ENCODE data around the gene SPSB3.

Gene SPSB3

DNA sequence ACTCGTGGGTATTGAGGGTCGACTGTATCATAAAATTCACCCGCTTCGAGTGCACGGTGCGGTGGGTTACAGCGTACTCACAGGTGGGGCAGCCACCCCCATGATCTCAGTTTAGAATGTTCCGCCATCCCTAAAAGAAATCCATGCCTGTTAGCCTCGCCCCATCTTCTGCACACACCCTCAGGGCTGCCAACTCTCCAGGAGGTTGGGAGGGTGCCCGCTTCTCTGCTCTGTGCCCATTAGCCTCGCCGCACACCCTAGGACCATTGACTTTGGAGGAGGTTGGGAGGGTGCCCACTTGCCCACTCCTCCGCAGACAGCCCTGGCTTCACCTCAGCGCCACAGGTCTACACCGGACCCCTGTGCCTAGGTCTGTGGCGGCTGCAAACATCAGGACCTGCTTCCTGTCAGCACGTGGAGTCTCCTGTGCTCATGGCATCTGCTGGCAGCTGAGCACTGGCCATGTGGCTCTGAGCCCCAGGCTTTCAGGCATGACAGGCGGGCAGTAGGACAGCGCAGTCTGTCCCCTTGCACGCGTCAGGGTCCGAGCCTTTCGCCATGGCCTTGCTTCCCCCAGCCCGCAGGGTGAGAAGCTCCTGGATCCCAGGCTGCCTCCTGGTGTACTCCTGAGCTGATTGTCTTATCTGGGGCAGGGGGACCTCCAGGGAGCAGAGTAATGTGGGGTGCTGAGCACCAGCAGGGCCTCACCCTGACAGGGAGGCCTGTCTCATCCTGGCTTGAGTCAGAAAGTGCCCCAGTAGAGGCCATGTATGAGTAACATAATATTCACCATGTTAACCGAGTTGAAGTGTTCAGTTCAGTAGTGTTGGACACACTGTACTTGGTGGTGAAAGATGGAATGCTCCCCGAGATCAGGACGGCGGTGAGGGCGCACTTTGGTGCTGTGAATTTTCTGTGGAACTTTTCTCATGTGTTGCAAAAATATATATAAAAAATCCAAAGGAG is 32.9 kb downstream of the SPSB3 start:
- DNase-seq (ENCODE audit: low read depth, low spot score): no peak
- no peak overlapping the region for H3K4me3 ChIP-seq (ENCODE audit: low read depth, low read length)
- POLR2A ChIA-PET: interaction anchor here (0.5 kb wide), 1 partner anchor 1057 kb away, joined by 3 read pairs; no protein-coding TSS in a partner anchor
- TF ChIP-seq, protein P1, sequence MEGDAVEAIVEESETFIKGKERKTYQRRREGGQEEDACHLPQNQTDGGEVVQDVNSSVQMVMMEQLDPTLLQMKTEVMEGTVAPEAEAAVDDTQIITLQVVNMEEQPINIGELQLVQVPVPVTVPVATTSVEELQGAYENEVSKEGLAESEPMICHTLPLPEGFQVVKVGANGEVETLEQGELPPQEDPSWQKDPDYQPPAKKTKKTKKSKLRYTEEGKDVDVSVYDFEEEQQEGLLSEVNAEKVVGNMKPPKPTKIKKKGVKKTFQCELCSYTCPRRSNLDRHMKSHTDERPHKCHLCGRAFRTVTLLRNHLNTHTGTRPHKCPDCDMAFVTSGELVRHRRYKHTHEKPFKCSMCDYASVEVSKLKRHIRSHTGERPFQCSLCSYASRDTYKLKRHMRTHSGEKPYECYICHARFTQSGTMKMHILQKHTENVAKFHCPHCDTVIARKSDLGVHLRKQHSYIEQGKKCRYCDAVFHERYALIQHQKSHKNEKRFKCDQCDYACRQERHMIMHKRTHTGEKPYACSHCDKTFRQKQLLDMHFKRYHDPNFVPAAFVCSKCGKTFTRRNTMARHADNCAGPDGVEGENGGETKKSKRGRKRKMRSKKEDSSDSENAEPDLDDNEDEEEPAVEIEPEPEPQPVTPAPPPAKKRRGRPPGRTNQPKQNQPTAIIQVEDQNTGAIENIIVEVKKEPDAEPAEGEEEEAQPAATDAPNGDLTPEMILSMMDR (IDR thresholded peaks at IDR 0.05; ENCODE audit: insufficient read depth, low read length, missing control alignments): no peak
- CTCF ChIA-PET: interaction anchor here (2.2 kb wide), 1 partner anchor 44 kb away, joined by 6 read pairs; the partner anchor contains the start of gene MAPK8IP3

DNA sequence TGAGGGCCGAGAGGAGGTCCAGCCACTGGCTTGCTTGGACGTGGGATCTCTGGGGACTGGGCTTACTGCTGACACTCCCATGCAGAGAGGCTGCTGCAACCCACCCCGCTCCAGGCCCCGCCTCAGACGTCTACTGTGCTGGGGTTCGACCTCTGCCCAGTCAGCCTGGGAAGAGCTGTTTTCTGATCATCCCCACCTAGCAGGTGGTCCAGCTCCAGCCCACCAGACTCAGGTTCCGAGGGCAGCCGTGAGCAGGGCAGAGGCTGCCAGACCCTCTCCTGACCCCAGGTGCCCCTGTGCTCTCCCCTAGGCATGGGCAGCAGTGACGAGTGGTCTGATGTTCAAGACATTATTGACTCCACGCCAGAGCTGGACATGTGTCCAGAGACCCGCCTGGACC is 34.4 kb downstream of the SPSB3 start:
- no peak overlapping the region for H3K4me3 ChIP-seq (ENCODE audit: low read depth, low read length)
- TF ChIP-seq, protein P1 (IDR thresholded peaks at IDR 0.05; ENCODE audit: insufficient read depth, low read length, missing control alignments): no peak
- POLR2A ChIA-PET: no interaction called here
- CTCF ChIA-PET: interaction anchor here (2.6 kb wide), 1 partner anchor 24 kb away, joined by 11 read pairs; no protein-coding TSS in a partner anchor
- no peak for DNase-seq (ENCODE audit: low read depth, low spot score)

DNA sequence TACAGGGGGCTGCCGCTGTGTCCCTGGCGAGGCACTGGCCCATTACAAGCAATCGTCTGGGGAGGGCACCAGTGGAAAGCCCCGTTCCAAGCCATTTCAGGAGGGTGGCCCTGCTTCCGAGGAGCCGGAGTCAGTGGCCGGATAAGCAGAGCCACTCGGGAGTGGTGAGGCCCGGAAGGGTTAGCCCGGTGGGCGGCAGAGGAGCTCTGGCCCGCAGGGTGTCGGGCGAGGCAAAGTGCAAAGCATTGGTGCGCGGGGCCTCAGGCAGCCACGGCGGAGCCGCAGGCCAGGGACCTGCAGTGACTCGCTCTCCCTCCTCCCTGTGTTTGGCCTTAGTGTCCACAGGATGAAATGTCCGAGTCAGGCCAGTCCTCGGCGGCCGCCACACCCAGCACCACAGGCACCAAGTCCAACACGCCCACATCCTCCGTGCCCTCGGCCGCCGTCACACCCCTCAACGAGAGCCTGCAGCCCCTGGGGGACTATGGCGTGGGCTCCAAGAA is 35.6 kb downstream of the SPSB3 start:
- H3K4me3 ChIP-seq (ENCODE audit: low read depth, low read length): no peak overlapping the region
- TF ChIP-seq, protein P1 (IDR thresholded peaks at IDR 0.05; ENCODE audit: insufficient read depth, low read length, missing control alignments): no peak
- DNase-seq (ENCODE audit: low read depth, low spot score): no peak
- ChIA-PET POLR2A (interaction anchor here (1.1 kb wide), 1 partner anchor 31 kb away, joined by 3 read pairs; no protein-coding TSS in a partner anchor), CTCF (interaction anchor here (1.2 to 2.6 kb wide), 3 partner anchors 23 to 65 kb away, joined by 3 to 11 read pairs (median 3); partner anchors contain the start of gene NME3)

DNA sequence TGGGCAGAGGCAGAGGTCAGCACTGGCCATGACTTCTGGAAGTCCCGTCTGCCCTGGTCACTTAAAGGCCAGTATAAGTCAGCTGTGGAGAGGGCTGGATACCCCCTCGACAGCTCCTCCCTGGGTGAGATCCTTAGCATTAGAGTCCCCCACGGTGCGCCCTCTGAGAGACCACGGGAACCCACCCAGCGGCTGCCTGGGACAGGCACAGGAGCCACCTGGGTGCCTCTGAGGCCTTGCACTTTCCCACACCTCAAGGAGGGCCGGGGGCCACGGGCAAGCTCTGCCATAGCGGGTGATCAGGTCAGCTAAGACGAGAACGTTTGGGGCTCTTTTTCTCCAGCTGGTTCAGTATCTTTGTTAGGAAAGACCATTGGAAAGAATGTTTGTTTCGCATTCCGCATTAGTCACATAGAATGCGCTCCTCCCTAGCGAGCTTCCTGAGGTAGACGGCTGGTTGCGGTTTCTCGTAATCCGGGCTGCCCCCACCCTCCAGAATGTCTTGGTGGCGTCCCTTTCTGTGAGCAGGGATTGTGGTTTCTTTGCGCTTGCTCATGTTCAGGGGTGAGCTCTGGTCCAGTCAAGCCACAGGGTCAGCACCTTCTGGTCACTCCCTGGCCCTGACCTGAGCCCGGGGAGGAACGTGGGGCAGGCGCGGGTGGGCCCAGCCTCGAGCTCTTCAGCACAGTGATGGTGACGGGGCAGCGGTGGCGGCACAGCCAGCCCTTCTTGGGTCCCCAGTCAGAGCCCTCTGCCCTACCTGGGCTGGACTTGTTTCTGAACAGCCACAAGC is 36.3 kb downstream of the SPSB3 start:
- DNase-seq (ENCODE audit: low read depth, low spot score): peak; percentile 12
- no peak overlapping the region for H3K4me3 ChIP-seq (ENCODE audit: low read depth, low read length)
- TF ChIP-seq, protein P1 (IDR thresholded peaks at IDR 0.05; ENCODE audit: insufficient read depth, low read length, missing control alignments): no peak
- CTCF ChIA-PET: interaction anchor here (1.0 to 3.2 kb wide), 5 partner anchors 16 to 64 kb away, joined by 3 to 22 read pairs (median 3); partner anchors contain the start of genes MAPK8IP3 and NME3
- POLR2A ChIA-PET: interaction anchor here (0.6 to 1.1 kb wide), 4 partner anchors 24 to 411 kb away, joined by 3 read pairs; partner anchors contain the start of gene JPT2

DNA sequence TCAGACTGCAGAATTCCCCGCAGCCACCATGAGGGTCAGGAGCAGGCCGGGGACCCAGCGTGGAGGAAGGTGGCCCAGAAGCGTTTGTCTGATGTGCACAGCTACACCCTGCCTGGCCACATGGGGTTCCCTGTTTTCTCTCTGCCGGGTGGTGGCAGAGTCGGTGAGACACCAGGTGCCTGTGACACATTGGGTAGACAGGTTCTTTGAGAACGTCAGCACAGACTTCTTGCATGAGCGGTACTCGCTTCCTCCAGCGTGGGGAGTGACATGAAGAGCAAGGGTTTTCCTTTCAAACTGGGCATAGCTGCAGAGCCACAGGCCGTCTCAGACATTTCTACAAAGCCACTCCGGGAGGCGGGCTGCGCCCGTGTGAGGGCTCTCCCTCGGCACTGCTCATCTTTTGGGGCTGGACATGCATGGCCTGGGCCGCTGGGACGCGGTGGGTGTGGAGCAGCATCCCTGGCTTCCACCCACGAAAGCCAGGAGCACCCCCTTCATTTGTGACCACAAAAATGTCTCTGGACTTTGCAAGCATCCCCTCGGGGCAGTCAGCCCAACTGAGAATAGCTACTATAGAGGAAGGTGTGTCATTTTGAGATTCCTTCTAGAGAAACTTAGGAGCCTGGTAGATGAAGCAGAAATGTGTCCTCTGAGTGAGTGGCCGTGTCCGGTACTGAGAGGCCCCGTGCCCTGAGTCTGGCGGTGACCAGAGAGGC is 37.0 kb downstream of the SPSB3 start:
- TF ChIP-seq, protein P1 (IDR thresholded peaks at IDR 0.05; ENCODE audit: insufficient read depth, low read length, missing control alignments): no peak
- ChIA-PET POLR2A (interaction anchor here (0.6 to 1.1 kb wide), 3 partner anchors 25 to 68 kb away, joined by 3 read pairs; partner anchors contain the start of gene JPT2), CTCF (interaction anchor here (1.0 to 3.2 kb wide), 3 partner anchors 15 to 38 kb away, joined by 3 to 22 read pairs (median 3); partner anchors contain the start of genes MAPK8IP3 and NME3)
- H3K4me3 ChIP-seq (ENCODE audit: low read depth, low read length): no peak overlapping the region
- DNase-seq (ENCODE audit: low read depth, low spot score): peak; percentile 45
